GM18867 (cell line): ENCODE measurements around the gene LRRC9.

Experiments used
- ATAC-seq: cut with Tn5 transposase; IDR thresholded peaks from one replicate; pipeline ENCODE4 v1.9.1; 2021; ENCODE audit warnings: mild to moderate bottlenecking, moderate library complexity; ENCODE audit not compliant: unreplicated experiment

The LRRC9 gene

DNA sequence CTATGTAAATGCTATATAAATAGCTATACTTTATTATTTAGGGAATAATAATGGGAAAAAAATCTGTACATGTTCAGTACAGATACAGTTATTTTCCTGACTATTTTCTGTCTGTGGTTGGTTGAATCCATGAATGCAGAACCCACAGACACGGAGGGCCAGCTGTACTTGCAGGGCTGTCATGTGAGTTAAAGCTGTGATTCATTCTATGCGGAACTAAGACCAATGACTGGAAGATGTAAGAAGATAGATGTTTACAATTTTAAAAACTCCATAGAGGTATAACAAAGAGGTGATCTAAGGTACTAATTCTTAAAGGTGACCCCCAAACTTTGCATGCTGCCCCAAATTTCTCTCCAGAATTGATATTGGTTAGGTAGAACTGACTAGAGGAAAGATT is 186.4 kb downstream of the LRRC9 start:
- no peak for ATAC-seq

DNA sequence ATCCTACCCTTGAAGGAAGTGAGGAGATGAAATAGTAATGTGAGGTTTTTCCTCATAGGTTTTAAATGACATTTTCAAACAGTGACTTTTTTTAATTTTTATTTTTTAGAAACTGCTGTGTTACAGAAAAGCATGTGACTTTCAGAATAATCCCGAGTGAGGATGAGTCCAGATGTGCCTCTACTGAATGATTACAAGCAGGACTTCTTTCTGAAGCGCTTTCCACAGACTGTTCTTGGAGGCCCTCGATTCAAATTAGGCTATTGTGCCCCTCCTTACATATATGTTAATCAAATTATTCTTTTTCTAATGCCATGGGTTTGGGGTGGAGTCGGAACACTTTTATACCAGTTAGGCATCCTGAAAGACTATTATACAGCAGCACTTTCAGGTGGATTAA is 187.5 kb downstream of the LRRC9 start:
- no peak for ATAC-seq

DNA sequence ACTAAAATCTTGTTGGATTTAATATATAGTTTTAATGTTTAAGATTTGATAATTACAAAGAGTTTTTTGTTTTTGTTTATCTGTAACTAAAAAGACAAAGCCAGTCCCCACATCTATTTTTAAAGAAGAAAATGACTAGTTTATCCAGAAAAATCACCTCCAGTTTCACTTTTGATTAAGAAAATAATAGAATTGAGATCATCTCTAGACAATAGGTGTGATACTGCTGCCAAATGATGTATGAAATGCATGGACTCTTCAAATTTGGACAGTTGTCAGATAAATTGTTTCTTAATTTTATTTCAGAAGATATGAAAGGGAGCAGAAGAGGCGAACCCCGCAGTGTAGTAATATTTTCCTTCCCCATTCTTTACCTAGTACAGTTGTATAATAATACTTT is 191.8 kb downstream of the LRRC9 start:
- ATAC-seq: no peak
